LoVo (cell line): Measurements from ENCODE around the gene TBC1D2B.
A peak's percentile ranks its signal among the peaks of the same experiment; 100 is the strongest.

Experiments
- DNase-seq: peaks from one replicate; pipeline ENCODE4 v3.0.0-alpha.2; 2016; ENCODE audit warnings: low spot score

TBC1D2B gene

GRCh38 chr15:78077053-78077870 is at the start of gene TBC1D2B:
TBC1D2B (minus strand) TSS chr15:78077711; CDS start chr15:78077652, 59 bp downstream.
- DNase-seq = peak; percentile 66

GRCh38 chr15:78125267-78125666 is 47.8 kb upstream of the TBC1D2B start:
- DNase-seq = no peak

GRCh38 chr15:78120523-78120922 is 43.0 kb upstream of the TBC1D2B start:
- DNase-seq = no peak

GRCh38 chr15:78112551-78112950 is 35.0 kb upstream of the TBC1D2B start:
- no peak for DNase-seq

GRCh38 chr15:78111788-78112187 is 34.3 kb upstream of the TBC1D2B start:
- no peak for DNase-seq

GRCh38 chr15:78110916-78111475 is 33.5 kb upstream of the TBC1D2B start:
- no peak for DNase-seq

GRCh38 chr15:78110096-78110495 is 32.6 kb upstream of the TBC1D2B start:
- no peak for DNase-seq

- DNase-seq = no peak
Observed at GRCh38 chr15:78109156-78109555, 31.6 kb upstream of the TBC1D2B start.

- DNase-seq = peak; percentile 78
Observed at GRCh38 chr15:78108300-78109084, 31.0 kb upstream of the TBC1D2B start.

- no peak for DNase-seq
Observed at GRCh38 chr15:78107471-78107870, 30.0 kb upstream of the TBC1D2B start.

- no peak for DNase-seq
Observed at GRCh38 chr15:78105476-78106241, 28.1 kb upstream of the TBC1D2B start.

- DNase-seq = no peak
Observed at GRCh38 chr15:78104566-78105475, 27.3 kb upstream of the TBC1D2B start.

GRCh38 chr15:78104119-78104479 is 26.6 kb upstream of the TBC1D2B start:
- no peak for DNase-seq

GRCh38 chr15:78103406-78104118 is 26.1 kb upstream of the TBC1D2B start:
- DNase-seq = no peak

GRCh38 chr15:78102741-78103140 is 25.2 kb upstream of the TBC1D2B start:
- DNase-seq = no peak

GRCh38 chr15:78102211-78102610 is 24.7 kb upstream of the TBC1D2B start:
- DNase-seq = no peak

- DNase-seq = no peak
Observed at GRCh38 chr15:78101423-78102105, 24.1 kb upstream of the TBC1D2B start.

- DNase-seq = no peak
Observed at GRCh38 chr15:78100886-78101285, 23.4 kb upstream of the TBC1D2B start.

GRCh38 chr15:78098131-78098755 is 20.7 kb upstream of the TBC1D2B start:
- DNase-seq = no peak
